Fibroblast of mammary gland (primary cell): ENCODE results near the gene CAMK1D.
"Not testable (repeated sequence)": the region's sequence is repeated elsewhere in the genome, so short reads cannot be mapped to it uniquely, and the experiment has no call there.

Experiments
- DNase-seq: peaks from one replicate; pipeline ENCODE4 v3.0.0-alpha.2; 2010; ENCODE audit warnings: low read depth
- H3K4me3 ChIP-seq: 2 replicates; pipeline ENCODE4 v1.5.1; 2011; ENCODE audit warnings: low read depth, mild to moderate bottlenecking, low read length, moderate library complexity; ENCODE audit not compliant: control insufficient read depth
- CTCF ChIP-seq: conservative IDR thresholded peaks from 2 replicates; pipeline ENCODE4 v1.5.1; 2011; ENCODE audit warnings: low read depth, low read length, inconsistent platforms; ENCODE audit not compliant: control insufficient read depth, insufficient read depth

Gene CAMK1D

DNA sequence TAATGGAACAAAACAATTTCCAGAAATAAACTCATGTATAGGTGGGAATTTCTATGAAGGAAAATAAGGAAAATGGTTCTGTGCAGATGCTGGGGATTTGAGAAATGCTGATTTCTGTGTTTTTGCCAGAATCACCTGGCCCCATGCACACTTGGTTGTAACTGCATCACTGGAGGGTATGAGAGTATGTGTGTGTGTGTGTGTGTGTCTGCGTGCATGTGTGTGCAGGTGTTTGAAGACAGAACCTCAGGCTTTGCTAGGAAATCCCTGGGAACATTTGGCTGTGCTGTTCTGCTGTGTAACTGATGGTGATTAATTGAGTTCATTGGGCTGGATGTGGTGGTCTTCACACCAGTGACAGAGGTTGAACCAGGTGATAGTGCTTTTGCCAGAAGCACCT lies 141.6 kb downstream of the CAMK1D start:
- no peak for TF ChIP-seq CTCF
- H3K4me3 ChIP-seq, result no peak overlapping the region
- DNase-seq, result no peak

DNA sequence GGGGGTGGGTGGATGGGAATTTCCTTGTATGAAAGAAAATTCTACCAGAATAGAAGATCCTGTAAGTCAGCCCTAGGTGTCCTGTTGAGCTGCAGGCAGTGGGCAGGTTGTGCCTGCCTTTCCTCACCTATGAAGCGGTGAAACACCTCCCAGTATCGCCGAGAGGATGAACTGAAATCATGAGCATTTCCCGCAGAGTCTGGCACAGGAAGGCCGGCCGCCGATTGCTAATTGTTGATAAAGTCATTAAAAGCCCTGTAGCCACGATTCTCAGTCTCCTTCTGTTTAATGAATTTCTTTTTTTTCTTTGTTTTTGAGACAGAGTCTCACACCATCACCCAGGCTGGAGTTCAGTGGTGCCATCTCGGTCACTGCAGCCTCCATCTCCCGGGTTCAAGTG lies 142.1 kb downstream of the CAMK1D start:
- H3K4me3 ChIP-seq, result no peak overlapping the region
- TF ChIP-seq CTCF, result no peak
- DNase-seq, result no peak

GRCh38 chr10:12492016-12492415 lies 142.7 kb downstream of the CAMK1D start:
- DNase-seq, result no peak
- TF ChIP-seq CTCF, result no peak
- no peak overlapping the region for H3K4me3 ChIP-seq

DNA sequence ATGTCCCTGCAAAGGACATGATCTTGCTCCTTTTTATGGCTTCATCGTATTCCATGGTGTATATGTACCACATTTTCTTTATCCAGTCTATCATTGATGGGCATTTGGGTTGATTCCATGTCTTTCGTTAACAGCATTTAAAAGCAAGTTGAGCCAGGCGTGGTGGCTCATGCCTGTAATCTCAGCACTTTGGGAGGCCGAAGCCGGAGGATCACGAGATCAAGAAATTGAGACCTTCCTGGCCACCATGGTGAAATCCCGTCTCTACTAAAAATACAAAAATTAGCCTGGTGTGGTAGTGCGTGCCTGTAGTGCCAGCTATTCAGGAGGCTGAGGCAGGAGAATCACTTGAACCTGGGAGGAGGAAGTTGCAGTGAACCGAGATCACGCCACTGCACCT lies 147.7 kb downstream of the CAMK1D start:
- not testable (repeated sequence) for H3K4me3 ChIP-seq, DNase-seq

GRCh38 chr10:12499076-12499986 lies 150.0 kb downstream of the CAMK1D start:
- no peak for TF ChIP-seq CTCF
- no peak overlapping the region for H3K4me3 ChIP-seq
- DNase-seq, result no peak

GRCh38 chr10:12500381-12501303 lies 151.3 kb downstream of the CAMK1D start:
- DNase-seq, result no peak
- H3K4me3 ChIP-seq, result no peak overlapping the region
- no peak for TF ChIP-seq CTCF

GRCh38 chr10:12501324-12501723 lies 152.0 kb downstream of the CAMK1D start:
- no peak for DNase-seq
- no peak for TF ChIP-seq CTCF
- H3K4me3 ChIP-seq, result no peak overlapping the region
